Vagina (tissue), 2 donors: ENCODE data around the gene ABCC6. TPM values are rescaled to one million over a fixed set of nuclear protein-coding genes. Genes with fewer than 3 reads are reported as not detected.

Experiments
- DNase-seq, 2 donors: peaks; one replicate each; pipeline ENCODE4 v3.0.0-alpha.2; 2017; ENCODE audit errors: extremely low spot score in 2 of 2
- H3K27ac ChIP-seq: fragments of 200-600 bp; sonication (generic); one replicate; pipeline ENCODE4 v1.5.1; 2019
- H3K27me3 ChIP-seq: fragments of 200-600 bp; sonication (generic); one replicate; pipeline ENCODE4 v1.5.1; 2019
- H3K36me3 ChIP-seq, 2 donors: fragments of 200-600 bp; sonication (generic); one replicate each; pipeline ENCODE4 v1.5.1; 2017 to 2019
- H3K4me1 ChIP-seq: fragments of 200-600 bp; sonication (generic); one replicate; pipeline ENCODE4 v1.5.1; 2019
- H3K4me3 ChIP-seq, 2 donors: fragments of 200-600 bp; sonication (generic); 1 replicate in 1 of 2; 2 replicates in 1 of 2; pipeline ENCODE4 v1.5.1; 2016 to 2019
- H3K9me3 ChIP-seq: fragments of 200-600 bp; sonication (generic); one replicate; pipeline ENCODE4 v1.5.1; 2019
- POLR2A ChIP-seq, 2 donors: fragments of 450-650 bp; IDR thresholded peaks; one replicate each; pipeline ENCODE4 v1.6.1; 2017; ENCODE audit warnings: antibody characterized with exemption in 2 of 2, mild to moderate bottlenecking in 2 of 2, moderate library complexity in 2 of 2
- POLR2AphosphoS5 ChIP-seq, 2 donors: sonication (generic); formaldehyde crosslinking; IDR thresholded peaks; one replicate each; pipeline ENCODE4 v1.9.0; 2017; ENCODE audit warnings: antibody characterized with exemption in 2 of 2, mild to moderate bottlenecking in 2 of 2, low read depth in 1 of 2; ENCODE audit not compliant: insufficient read depth in 1 of 2
- intact Hi-C: fragments of 100-400 bp; cut with DNase I; formaldehyde crosslinking; loops from one replicate; pipeline ENCODE4 v1.15.1; 2023
- total RNA-seq: library from RNA; depleted of rRNA; stranded (reverse); fragments of >200 nt; gene quantifications from one replicate; pipeline ENCODE4 v1.2.3, GENCODE V29; 2016
- TF ChIP-seq, protein P1 (sequence below), 3 experiments: fragments of 450-650 bp in 2 of 3; fragments of 200-600 bp in 1 of 3; sonication (generic) in 1 of 3; IDR thresholded peaks; one replicate each; pipeline ENCODE4 v1.5.1; 2017 to 2019; ENCODE audit warnings: antibody characterized with exemption in 3 of 3, mild to moderate bottlenecking in 2 of 3, moderate library complexity in 2 of 3

The ABCC6 gene
- total RNA-seq, 1 donor from 2014 or later = 0.49 TPM

DNA sequence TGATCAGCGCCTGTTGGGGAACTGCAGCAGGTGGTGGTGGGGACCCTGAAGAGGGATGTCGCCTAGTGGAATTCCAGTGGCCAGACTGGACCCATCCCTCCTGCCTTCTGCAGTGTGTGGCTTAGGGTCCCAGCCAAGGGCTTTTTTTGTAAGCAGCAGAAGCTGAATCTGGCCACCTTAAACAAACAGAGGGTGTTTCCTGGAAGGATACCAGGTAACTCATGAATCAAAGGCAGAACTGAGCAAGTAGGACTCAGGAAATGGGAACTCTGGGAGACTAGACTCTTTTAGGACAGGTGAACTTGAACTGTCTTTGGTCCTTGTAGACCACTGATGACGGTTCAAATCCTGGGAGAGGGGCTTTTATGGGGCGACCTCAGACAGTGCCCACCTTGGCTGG lies 124.0 kb downstream of the ABCC6 start:
- DNase-seq = no peak
- Histone ChIP-seq H3K36me3 (peaks cover 0 to 26% of the 10 kb centered on the region in 2 donors), H3K9me3 (no peaks in the 10 kb centered on the region), H3K4me3 (no peak overlapping the region), H3K27me3 (no peaks in the 10 kb centered on the region), H3K4me1 (peaks cover 17% of the 10 kb centered on the region), H3K27ac (no peak overlapping the region)
- intact Hi-C loops = no loop called here
- TF ChIP-seq POLR2AphosphoS5 (IDR thresholded peaks at IDR 0.05; ENCODE audit: insufficient read depth in 1 of 2, low read depth in 1 of 2) (no peak), POLR2A (IDR thresholded peaks at IDR 0.05) (no peak)
- TF ChIP-seq, protein P1, sequence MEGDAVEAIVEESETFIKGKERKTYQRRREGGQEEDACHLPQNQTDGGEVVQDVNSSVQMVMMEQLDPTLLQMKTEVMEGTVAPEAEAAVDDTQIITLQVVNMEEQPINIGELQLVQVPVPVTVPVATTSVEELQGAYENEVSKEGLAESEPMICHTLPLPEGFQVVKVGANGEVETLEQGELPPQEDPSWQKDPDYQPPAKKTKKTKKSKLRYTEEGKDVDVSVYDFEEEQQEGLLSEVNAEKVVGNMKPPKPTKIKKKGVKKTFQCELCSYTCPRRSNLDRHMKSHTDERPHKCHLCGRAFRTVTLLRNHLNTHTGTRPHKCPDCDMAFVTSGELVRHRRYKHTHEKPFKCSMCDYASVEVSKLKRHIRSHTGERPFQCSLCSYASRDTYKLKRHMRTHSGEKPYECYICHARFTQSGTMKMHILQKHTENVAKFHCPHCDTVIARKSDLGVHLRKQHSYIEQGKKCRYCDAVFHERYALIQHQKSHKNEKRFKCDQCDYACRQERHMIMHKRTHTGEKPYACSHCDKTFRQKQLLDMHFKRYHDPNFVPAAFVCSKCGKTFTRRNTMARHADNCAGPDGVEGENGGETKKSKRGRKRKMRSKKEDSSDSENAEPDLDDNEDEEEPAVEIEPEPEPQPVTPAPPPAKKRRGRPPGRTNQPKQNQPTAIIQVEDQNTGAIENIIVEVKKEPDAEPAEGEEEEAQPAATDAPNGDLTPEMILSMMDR (IDR thresholded peaks at IDR 0.05) = no peak

Other genes with a start within 250 kb of the ABCC6 start
- 25.0 TPM for gene NOMO3, start 9.0 kb upstream of the ABCC6 start, total RNA-seq
- 4.4 TPM for gene NPIPA7, start 155.6 kb upstream of the ABCC6 start, total RNA-seq